GM19463 (cell line): ENCODE data around the gene GNB5.

ENCODE experiments used
- ATAC-seq: cut with Tn5 transposase; IDR thresholded peaks from one replicate; pipeline ENCODE4 v1.9.1; 2021; ENCODE audit warnings: mild to moderate bottlenecking, moderate library complexity; ENCODE audit not compliant: unreplicated experiment

Gene GNB5

DNA sequence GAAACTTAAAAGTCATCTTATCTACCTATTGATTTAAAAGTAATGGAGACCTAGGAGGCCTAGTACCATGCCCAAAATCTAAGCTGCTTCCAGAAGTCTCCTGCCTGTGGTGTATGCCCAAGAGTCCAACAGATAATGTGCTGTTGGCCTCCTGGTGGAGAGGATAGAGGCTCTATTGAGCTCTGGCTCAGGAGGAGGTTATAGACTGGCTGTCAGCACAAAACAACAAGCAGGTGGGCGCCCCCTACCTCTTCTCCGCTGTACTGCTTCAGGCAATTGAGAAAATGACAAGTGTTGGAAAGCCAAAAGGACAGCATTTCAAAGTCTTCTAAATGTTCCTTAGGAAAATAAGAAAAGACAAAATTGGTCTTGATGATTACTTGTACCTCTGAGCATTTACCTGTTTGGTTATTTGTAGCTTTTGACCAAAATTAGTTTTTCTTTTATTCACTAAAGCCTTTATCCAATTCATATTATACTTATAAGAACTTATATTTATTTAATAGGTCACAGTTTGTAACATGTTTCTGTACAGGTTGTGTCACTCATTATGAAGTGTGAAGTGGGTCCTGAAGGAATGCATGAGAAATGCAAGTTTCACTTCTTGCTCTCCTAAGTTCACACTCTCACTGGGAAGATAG is 17.2 kb upstream of the GNB5 start:
- peak; percentile 70 for ATAC-seq

GRCh38 chr15:52207191-52207590 is 16.0 kb upstream of the GNB5 start:
- ATAC-seq: no peak

- no peak for ATAC-seq
Observed at GRCh38 chr15:52206446-52206845, 15.3 kb upstream of the GNB5 start.

DNA sequence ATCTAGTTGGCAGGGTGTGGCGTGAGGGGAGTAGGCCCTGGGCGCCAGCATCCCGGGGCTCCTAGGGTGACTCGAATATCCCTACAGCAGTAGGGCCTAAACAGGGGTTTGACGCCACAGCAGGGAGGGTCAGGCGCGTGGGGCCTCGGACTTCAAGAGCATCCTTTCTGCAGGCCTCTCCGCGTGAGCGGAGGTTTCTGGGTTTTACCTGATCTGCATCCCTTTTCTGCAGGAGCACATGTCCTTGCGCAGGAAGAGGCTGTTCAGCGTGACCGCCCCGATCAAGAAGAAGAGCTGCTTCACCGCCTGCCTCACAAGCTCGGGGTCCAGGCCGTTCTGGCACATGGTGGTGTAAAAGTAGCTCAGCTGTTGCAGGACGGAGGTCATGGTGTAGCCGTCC is 13.5 kb upstream of the GNB5 start:
- ATAC-seq: no peak

- no peak for ATAC-seq
Observed at GRCh38 chr15:52200831-52201365, 9.7 kb upstream of the GNB5 start.

DNA sequence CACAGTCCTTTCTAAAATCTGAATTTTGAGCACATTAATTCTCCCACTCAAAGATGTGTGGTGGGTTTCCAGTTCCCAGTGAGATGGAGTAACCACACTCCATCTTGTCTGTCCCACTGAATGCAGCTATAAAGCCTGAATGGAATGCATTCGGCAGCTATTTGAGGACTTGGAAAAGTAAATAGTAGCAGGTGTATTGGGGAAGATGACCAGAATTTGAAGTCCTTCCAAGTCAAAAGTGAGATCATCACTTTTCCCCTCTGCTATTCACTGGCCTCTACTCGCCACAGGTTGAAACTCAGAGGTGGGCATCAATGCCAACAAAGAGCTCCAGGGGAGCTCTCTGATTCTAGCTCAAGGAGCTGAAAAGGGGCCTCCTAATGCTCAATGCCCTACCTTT is 8.1 kb upstream of the GNB5 start:
- ATAC-seq: no peak

DNA sequence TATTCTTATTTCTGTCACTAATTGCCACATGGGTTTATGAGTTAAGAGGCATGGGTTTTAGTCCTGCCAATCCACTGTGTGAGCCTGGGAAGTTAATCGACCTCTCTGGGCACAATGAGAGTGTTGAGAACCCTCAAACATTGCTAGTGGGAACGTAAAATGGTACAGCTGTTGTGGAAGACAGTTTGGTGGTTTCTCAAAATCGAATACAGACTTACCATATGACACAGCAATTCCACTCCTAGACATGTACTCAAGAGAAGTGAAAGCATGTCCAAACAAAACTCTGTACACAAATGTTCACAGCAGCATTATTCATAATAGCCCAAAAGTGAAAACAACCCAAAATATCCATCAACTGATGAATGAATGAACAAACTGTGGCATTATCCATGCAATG is 5.7 kb upstream of the GNB5 start:
- no peak for ATAC-seq

DNA sequence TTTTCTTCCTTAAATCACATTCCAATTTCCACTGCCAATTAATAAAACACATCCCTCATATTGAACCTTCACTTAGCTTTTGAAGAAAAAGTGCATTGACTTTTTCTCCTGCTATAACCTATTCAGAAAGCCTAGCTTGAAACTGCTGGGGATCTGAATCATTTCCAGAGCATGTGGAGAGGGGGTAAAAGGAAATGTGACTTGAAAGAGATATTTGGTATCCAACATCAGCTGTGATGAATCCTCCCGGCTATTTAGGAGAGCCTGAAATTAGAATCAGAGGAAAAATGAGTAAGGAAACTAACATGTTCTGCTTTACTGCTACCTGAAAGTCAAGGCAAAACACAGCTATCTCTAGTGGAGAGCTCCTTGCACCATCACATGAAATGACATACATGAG is 2.6 kb upstream of the GNB5 start:
- no peak for ATAC-seq

DNA sequence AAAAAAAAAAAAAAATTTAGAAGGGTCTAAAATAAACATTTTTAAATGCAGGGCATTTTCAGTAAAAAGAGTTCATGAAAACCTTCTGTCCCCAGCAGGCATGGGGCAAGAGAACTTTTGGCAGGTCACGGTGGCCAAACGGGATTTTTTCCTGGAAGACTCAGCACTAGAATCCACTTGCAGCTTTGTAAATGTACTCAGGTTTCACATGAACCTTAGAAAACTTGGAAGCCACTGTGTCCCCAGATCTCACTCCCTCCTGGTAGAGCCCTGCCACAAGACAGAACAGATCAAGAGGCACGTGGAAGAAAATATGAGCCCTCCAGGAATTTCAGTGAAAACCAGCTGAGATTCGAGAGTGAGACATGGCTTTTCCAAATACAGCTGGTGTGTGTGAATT is 2.1 kb upstream of the GNB5 start:
- no peak for ATAC-seq

DNA sequence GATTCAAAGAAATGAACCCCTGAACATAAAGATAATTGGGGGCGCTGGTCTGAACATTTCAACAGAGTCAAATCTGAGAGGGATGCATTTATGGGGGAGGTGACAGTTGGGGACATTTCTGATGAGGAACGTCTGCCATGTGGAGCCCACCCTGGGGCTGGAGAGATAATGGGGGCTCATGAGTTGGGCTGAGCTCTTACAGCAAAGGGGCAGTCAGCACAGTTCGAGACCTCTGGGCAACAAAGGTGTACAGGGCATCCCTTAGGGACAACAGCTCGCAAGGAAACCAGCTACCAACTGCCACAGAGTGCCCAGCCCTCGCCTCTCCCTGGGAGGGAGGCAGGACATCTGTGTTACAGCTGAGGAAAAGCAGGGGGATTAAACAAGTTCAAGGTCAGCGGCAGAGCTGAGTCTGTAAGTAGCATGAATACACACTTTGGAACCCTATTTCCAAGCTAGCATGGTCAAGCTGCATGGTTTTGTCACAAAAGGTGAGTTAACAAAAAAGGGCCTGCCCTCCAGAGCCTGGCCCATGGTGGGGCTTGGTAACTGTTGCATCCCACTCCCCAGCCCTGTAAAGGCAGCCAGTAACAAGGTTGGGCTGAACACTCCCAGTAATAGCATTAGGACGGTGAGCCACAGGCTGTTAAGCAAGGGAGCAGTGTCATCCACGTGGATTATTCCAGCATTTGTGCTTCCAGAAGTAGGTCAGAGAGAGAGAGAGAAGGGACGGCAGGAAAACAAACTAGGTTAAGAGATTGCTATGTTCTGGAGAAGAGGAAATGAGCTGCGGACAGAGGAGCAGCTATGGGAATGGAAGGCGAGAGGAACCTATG is 4.3 kb downstream of the GNB5 start:
- no peak for ATAC-seq

DNA sequence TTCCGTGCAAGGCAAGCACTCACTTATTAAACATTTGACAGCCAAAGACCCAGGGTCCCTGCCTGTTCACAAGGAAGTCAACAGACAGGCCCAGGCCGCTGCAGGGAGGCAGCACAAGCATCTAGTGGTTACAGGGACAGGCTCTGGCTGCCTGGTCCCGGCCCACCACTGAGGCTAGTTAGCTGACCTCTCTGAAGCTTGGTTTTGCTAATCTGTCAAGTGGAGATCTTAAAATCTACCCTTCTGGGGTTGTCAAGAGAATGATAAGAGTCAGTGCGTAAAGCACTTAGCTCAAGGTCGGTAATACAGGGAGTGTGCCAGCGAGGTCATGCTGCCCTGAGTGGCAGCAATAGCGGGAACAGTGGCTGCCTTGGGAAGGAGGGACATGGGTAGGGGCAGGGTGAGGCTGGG is 6.0 kb downstream of the GNB5 start:
- ATAC-seq: no peak

DNA sequence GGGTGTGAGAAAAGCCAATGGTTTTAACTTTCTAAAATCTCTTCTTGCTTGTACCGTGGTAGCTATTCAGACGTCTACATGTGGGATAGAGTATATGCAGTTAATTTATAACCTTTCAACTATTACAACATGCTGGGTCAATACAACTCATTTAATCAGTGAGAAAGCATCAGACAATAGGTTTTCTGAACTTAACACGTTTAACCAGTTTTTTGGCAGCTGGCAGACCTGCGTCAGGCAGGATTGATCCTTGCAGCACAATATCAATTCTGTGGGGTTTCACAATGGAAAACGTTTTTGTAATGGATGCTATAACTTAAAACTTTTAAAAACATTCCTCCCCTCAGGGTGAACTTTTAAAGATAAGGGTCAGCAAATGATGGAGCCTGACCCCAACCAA is 6.5 kb downstream of the GNB5 start:
- no peak for ATAC-seq

DNA sequence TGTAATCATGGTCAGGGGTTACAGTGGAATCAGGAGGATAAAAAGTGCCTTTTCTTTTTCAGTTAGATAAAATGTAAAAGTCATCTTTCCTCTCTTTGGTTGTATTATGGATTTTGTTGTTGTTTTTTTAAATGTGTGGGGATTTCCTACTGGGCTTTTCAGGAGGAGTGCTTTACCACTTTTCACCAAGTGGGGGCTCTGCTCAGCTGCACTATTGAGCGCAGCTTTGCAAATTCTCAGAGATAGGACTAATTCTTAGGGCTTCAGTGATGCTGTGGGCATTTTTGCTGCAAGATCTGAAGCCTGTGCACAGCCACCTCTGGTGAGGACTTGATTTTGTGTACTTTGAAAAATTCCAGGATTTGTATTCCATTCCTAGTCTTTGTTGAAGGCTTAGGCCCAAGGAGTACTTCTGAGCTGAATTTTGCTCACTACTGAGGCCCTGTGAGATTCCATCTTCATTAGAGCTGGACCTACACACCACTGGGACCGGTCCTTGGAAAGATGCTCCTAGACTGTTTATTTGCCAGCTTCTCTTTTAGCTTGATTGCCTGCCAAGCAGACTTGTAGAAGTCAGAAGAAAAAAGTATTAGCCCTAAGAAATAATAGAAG is 7.5 kb downstream of the GNB5 start:
- no peak for ATAC-seq

DNA sequence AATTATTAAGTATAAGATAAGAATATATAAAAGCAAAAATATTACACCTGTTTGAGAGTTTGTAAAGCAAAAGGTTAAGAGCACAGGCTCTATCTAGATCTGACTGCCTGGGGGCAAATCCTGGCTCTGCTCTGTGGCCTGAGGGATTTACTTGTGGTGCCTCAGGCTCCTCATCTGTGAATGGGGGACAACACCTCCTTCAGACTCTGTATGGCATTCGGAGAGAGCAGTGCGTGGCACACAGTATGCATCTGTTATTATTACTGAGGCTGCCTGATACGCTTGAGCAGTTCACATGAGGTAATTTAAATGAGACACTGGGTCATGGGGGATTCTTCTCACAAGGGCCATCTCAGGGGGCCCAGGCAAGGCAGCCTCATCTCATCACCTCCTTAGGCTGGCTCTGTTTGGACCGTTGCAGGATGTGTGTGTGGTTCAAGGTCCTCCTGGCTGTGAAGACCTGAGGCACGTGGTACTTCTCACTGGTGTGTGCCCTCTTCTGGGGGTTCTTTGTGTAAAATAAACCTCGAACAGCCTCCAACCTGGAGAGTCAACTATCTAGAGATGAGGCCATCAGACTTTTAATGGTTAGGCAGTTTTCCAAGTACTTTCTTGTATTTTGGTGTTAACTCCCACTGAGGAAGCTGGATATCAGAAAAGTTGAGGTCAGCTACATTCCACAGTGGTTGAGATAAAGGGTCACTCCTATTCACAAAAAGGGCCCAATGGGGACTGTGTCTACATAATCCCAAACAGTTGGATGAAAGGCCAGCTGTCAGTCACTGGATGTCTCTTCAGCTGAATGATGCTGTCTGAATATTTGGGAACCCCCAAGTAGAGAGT is 9.0 kb downstream of the GNB5 start:
- no peak for ATAC-seq

GRCh38 chr15:52180851-52181450 is 10.2 kb downstream of the GNB5 start:
- no peak for ATAC-seq

- peak; percentile 18 for ATAC-seq
Observed at GRCh38 chr15:52180196-52180835, 10.9 kb downstream of the GNB5 start.

DNA sequence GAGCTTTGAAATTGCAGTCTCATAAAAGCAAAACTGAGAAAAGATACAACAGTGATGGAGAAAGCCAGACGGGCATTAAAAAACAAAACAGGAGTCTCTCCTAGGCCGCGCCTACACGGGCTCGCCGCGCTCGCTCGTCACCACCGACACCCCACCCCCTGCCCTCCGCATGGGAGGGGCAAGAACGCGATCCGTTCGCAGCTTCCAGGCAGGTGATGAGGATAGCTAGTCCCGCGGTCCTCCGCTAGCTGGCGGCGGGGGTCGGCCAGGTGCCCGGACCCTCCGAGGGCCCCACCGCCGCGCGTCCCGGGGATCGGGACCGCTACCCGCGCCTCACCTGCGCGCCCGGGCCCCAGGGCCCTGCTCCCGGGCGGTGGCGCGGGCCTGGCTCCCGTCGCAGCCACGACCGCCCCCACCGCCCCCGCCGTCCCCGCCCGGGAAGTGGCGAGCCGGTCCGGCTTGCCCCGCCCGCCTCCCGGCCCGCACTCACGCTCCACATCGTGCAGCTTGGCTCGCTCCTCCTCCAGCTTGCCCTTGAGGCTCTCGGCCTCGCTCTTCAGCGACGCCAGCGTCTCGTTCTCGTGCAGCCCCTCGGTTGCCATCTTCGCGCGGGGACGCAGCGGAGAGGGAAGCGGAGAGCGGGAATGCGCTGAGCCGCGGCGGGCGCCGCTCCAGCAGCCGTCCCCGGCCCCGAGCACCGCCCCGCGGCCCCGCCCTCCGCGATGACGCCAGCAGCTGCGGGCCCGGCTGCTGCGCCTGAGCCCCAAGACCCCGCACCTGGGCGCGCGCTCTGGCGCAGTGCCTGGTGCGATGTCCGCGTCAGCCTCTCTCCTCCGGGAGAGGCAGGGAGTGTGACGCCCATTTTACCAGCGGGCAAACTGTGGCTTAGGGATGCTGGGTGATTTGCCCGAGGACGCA is 11.7 kb downstream of the GNB5 start:
- ATAC-seq: peak; percentile 87

DNA sequence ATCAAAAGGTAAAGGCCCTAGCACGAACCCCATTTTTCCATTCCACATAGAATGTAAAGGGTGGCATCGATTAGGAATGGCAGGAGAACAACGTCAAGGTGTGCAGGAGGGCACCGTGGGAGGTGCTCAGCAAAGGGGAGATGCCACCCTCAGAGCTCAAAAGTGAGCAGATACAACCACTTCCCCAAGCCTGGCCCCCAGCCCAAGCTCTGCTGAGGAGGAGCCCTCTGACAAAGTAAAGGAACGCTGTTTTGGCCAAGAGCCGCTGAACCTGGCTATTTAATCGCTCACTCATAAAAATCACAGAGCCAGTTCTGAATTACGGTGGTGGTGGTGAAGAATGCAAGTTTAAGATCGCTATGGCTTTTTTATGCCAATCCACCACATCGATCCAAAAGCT is 12.4 kb downstream of the GNB5 start:
- ATAC-seq: no peak

- ATAC-seq: no peak
Observed at GRCh38 chr15:52172869-52173268, 18.3 kb downstream of the GNB5 start.
